HepG2 (cell line): ENCODE measurements around the gene SARNP. TPM values are rescaled to one million over a fixed set of nuclear protein-coding genes. Genes with fewer than 3 reads are reported as not detected.
A peak's percentile ranks its signal among the peaks of the same experiment; 100 is the strongest.

Source experiments
- ATAC-seq: fragments of 200-7000 bp; cut with Tn5 transposase; 3 replicates; pipeline ENCODE4 v1.9.1; 2020; ENCODE audit warnings: mild to moderate bottlenecking, moderate library complexity
- BruUV-seq: library from RNA; stranded (reverse); fragments of 400-500 nt; replicated peaks from 2 replicates; lab custom pipeline; 2021; lab: Mats Ljungman, UMichigan
- CTCF ChIA-PET: fragments of 300-600 bp; formaldehyde crosslinking; extraction: SDS; loops from one replicate; lab custom pipeline; 2021; ENCODE audit warnings: low total read pairs, inconsistent platforms, low intra/inter-chr PET ratio; lab: Yijun Ruan, JAX
- POLR2A ChIA-PET: fragments of 350-600 bp; sonication (Branson Sonifier 250); formaldehyde crosslinking; loops from one replicate; lab custom pipeline; 2020; ENCODE audit warnings: antibody characterized with exemption, inconsistent platforms; lab: Yijun Ruan, JAX
- DNase-seq: peaks from one replicate; pipeline ENCODE4 v3.0.0-alpha.2; 2015; ENCODE audit warnings: low spot score
- FAIRE-seq: peaks from 3 replicates; lab custom pipeline; 2011; peaks lifted over from hg19 to GRCh38; lab: Jason Lieb, UNC
- H2AFZ ChIP-seq: one replicate; pipeline ENCODE4 v1.6.1; 2011; ENCODE audit warnings: low read length, inconsistent platforms
- H3K27ac ChIP-seq: fragments of 300-600 bp; 3 replicates; pipeline ENCODE4 v1.8.0; 2011; ENCODE audit warnings: mixed run types, mild to moderate bottlenecking, mixed read lengths, low read length, inconsistent platforms; ENCODE audit not compliant: insufficient read depth; ENCODE audit errors: extremely low read length
- H3K27me3 ChIP-seq, 2 experiments: fragments of 200-600 bp in 1 of 2; 2 replicates in 1 of 2; 3 replicates in 1 of 2; pipeline versions ENCODE4 v1.6.0 to v1.8.0; 2011; ENCODE audit warnings: low read length in 2 of 2, mild to moderate bottlenecking in 2 of 2, moderate library complexity in 2 of 2, inconsistent platforms in 1 of 2; ENCODE audit not compliant: insufficient read depth in 2 of 2, control insufficient read depth in 1 of 2
- H3K36me3 ChIP-seq, 2 experiments: fragments of 200-600 bp in 1 of 2; replicated peaks in 1 of 2; 2 replicates in 1 of 2; 3 replicates in 1 of 2; pipeline versions ENCODE4 v1.5.1 to v1.8.0; 2011; ENCODE audit warnings: low read length in 2 of 2, inconsistent platforms in 1 of 2; ENCODE audit not compliant: insufficient read depth in 2 of 2, control insufficient read depth in 1 of 2
- H3K4me1 ChIP-seq: 2 replicates; pipeline ENCODE4 v1.5.1; 2012; ENCODE audit warnings: low read length, inconsistent platforms; ENCODE audit not compliant: insufficient read depth
- H3K4me2 ChIP-seq: 2 replicates; pipeline ENCODE4 v1.6.0; 2011; ENCODE audit warnings: low read depth, low read length, inconsistent platforms
- H3K4me3 ChIP-seq, 3 experiments: fragments of 200-600 bp in 1 of 3; sonication (generic), shearing (Covaris generic) in 1 of 3; replicated peaks in 1 of 3; 2 replicates each; pipeline ENCODE4 v1.5.1; 2011 to 2016; ENCODE audit warnings: low read length in 3 of 3, inconsistent platforms in 2 of 3, low read depth in 2 of 3, mild to moderate bottlenecking in 2 of 3, control low read depth in 1 of 3, mixed read lengths in 1 of 3; ENCODE audit not compliant: insufficient read depth in 1 of 3
- H3K79me2 ChIP-seq: one replicate; pipeline ENCODE4 v1.6.1; 2011; ENCODE audit warnings: low read length, inconsistent platforms; ENCODE audit not compliant: insufficient read depth
- H3K9ac ChIP-seq: 2 replicates; pipeline ENCODE4 v1.6.0; 2011; ENCODE audit warnings: mild to moderate bottlenecking, low read depth, low read length, inconsistent platforms; ENCODE audit not compliant: insufficient read depth
- H3K9me3 ChIP-seq: 2 replicates; pipeline ENCODE4 v1.5.1; 2012; ENCODE audit warnings: mild to moderate bottlenecking, low read length
- H4K20me1 ChIP-seq: 2 replicates; pipeline ENCODE4 v1.6.0; 2011; ENCODE audit warnings: inconsistent platforms, mild to moderate bottlenecking, low read length, moderate library complexity; ENCODE audit not compliant: insufficient read depth
- AHDC1 ChIP-seq: sonication (generic); formaldehyde crosslinking; IDR thresholded peaks from 2 replicates; pipeline ENCODE4 v1.5.1; 2020; ENCODE audit warnings: mild to moderate bottlenecking, missing genetic modification reagents, borderline replicate concordance
- ARNT2 ChIP-seq: sonication (generic); formaldehyde crosslinking; IDR thresholded peaks from 2 replicates; pipeline ENCODE4 v1.8.0; 2022; ENCODE audit warnings: mild to moderate bottlenecking, low read depth, missing genetic modification reagents, moderate library complexity
- EP300 ChIP-seq, 3 experiments: sonication (generic) in 1 of 3; formaldehyde crosslinking in 1 of 3; IDR thresholded peaks; 2 replicates each; pipeline versions ENCODE4 v1.5.1 to v1.6.1; 2011 to 2020; ENCODE audit warnings: low read depth in 2 of 3, low read length in 2 of 3, borderline replicate concordance in 1 of 3, improper control_type of control experiment in 1 of 3, mild to moderate bottlenecking in 1 of 3, missing genetic modification reagents in 1 of 3, moderate library complexity in 1 of 3
- FOXC1 ChIP-seq: sonication (generic); formaldehyde crosslinking; IDR thresholded peaks from 2 replicates; pipeline ENCODE4 v1.8.0; 2022; ENCODE audit warnings: mild to moderate bottlenecking, missing genetic modification reagents, borderline replicate concordance
- KAT7 ChIP-seq: IDR thresholded peaks from 2 replicates; pipeline ENCODE4 v1.6.1; 2018; ENCODE audit warnings: borderline replicate concordance, missing compliant biosample characterization
- MLXIP ChIP-seq: sonication (generic); formaldehyde crosslinking; IDR thresholded peaks from 2 replicates; pipeline ENCODE4 v1.9.0; 2021; ENCODE audit warnings: missing genetic modification reagents, borderline replicate concordance
- SMAD1 ChIP-seq: sonication (generic); formaldehyde crosslinking; IDR thresholded peaks from 2 replicates; pipeline ENCODE4 v1.4.0; 2020; ENCODE audit warnings: missing genetic modification reagents, low read depth, mild to moderate bottlenecking, borderline replicate concordance
- TERF1 ChIP-seq: sonication (generic); formaldehyde crosslinking; IDR thresholded peaks from 2 replicates; pipeline ENCODE4 v1.8.0; 2022; ENCODE audit warnings: mild to moderate bottlenecking, missing genetic modification reagents, moderate library complexity
- YY1 ChIP-seq: IDR thresholded peaks from 2 replicates; pipeline ENCODE4 v1.6.1; 2011; ENCODE audit warnings: low read length, low read depth, moderate library complexity, mild to moderate bottlenecking; ENCODE audit not compliant: insufficient read depth, insufficient replicate concordance
- ZNF205 ChIP-seq: IDR thresholded peaks from 2 replicates; pipeline ENCODE4 v1.6.1; 2018; ENCODE audit warnings: missing biosample characterization, missing genetic modification reagents
- ZNF232 ChIP-seq: sonication (generic); formaldehyde crosslinking; IDR thresholded peaks from 2 replicates; pipeline ENCODE4 v1.4.0; 2020; ENCODE audit warnings: missing genetic modification reagents, borderline replicate concordance
- WGBS: methylation state at CpG from one replicate; pipeline ENCODE4 v1.1.6; 2017; ENCODE audit warnings: low lambda C conversion rate; 5-methylcytosine and 5-hydroxymethylcytosine counted together
- in situ Hi-C: cut with HindIII; loops from 2 replicates; pipeline ENCODE4 v1.10.0; 2017; ENCODE audit warnings: low pct_unique_long_range_greater_than_20kb; ENCODE audit not compliant: extremely low pct_ligation_motif_present
- intact Hi-C: fragments of 100-400 bp; cut with micrococcal nuclease; formaldehyde crosslinking; loops from one replicate; pipeline ENCODE4 v1.10.0; 2022; ENCODE audit not compliant: unreplicated experiment
- polyA plus RNA-seq, 8 experiments: library from polyadenylated mRNA; depleted of rRNA in 3 of 8; stranded (reverse) in 7 of 8; unstranded in 1 of 8; fragments of >200 nt; fragmentation: Illumina TruSeq in 4 of 8; extraction: Trizol in 4 of 8; gene quantifications; 2 replicates each; pipeline versions ENCODE4 v1.2.1 to v1.2.3, GENCODE V29; 2011 to 2016; ENCODE audit warnings: low read depth in 4 of 8, missing spikeins in 1 of 8, mixed read lengths in 1 of 8; ENCODE audit not compliant: insufficient read depth in 1 of 8
- total RNA-seq, 5 experiments: library from RNA; depleted of rRNA; stranded (reverse); fragments of >200 nt; fragmentation: Illumina TruSeq; extraction: Trizol; gene quantifications; 2 replicates each; pipeline ENCODE4 v1.2.3, GENCODE V29; 2016; ENCODE audit warnings: low read depth in 1 of 5

Gene SARNP
- total and polyA plus RNA-seq, 2 of the 13 experiments (the other 11 are each of a cell fraction or from before 2014, with no cell fraction given) = 59.0 to 95.4 TPM

GRCh38 chr12:55736780-55737580 is 80.5 kb downstream of the SARNP start:
- Histone ChIP-seq H3K27me3 (peaks cover 0 to 4% of the 10 kb centered on the region in 2 experiments; a peak in 1 of 5 replicates), H3K4me2 (peak overlapping the region; percentile 84), H3K27ac (no peak overlapping the region), H3K36me3 (no peaks in the 10 kb centered on the region), H3K9ac (0 out of 2 replicates have a peak overlapping the region, but pooled peaks have one; percentile 39), H3K4me1 (peaks cover 28% of the 10 kb centered on the region), H3K4me3 (peak overlapping the region in 1 of 3 experiments; percentile 63; a peak in 2 of 6 replicates), H2AFZ (no peak overlapping the region), H4K20me1 (no peaks in the 10 kb centered on the region), H3K79me2 (no peaks in the 10 kb centered on the region), H3K9me3 (no peaks in the 10 kb centered on the region)
- ChIA-PET POLR2A (interaction anchor here (0.8 to 3.1 kb wide), 6 partner anchors 7 to 191 kb away, joined by 3 to 27 read pairs (median 15); partner anchors contain the start of genes CD63, DNAJC14, PYM1 and RDH5), CTCF (interaction anchor here (0.7 to 3.3 kb wide), 7 partner anchors 13 to 292 kb away, joined by 3 to 36 read pairs (median 6); partner anchors contain the start of gene RDH5)
- peak; percentile 87 for FAIRE-seq
- peak; percentile 89 for ATAC-seq
- 0% methylated on average over 5 of the region's 6 CpGs for WGBS
- intact Hi-C loops (loop anchor here (1.0 to 5.0 kb wide), 5 partner anchors 13 to 300 kb away; partner anchors contain the start of genes DGKA and RDH5), in situ Hi-C loops (loop anchor here (5.0 kb wide), 4 partner anchors 60 to 295 kb away; no protein-coding TSS in a partner anchor)
- DNase-seq = peak; percentile 84
- no TSS peak for BruUV-seq
- TF ChIP-seq KAT7 (CRISPR knock-in tag) = no peak
- TF ChIP-seq SMAD1 = no peak
- TF ChIP-seq ARNT2 (CRISPR knock-in tag) = peak; percentile 47; the same call in 1 of the 2 replicates
- no peak for TF ChIP-seq ZNF205 (CRISPR knock-in tag)
- no peak for TF ChIP-seq TERF1 (CRISPR knock-in tag)
- TF ChIP-seq MLXIP = no peak
- no peak for TF ChIP-seq FOXC1 (CRISPR knock-in tag)
- no peak for TF ChIP-seq YY1
- no peak; a peak in 1 of 4 replicates for TF ChIP-seq EP300 (IDR thresholded peaks at IDR 0.05; ENCODE audit: low read depth in 2 of 2, low read length in 2 of 2)
- no peak for TF ChIP-seq EP300 (CRISPR knock-in tag; IDR thresholded peaks at IDR 0.05; ENCODE audit: borderline replicate concordance)
- no peak for TF ChIP-seq ZNF232 (CRISPR knock-in tag)
- no peak for TF ChIP-seq AHDC1 (CRISPR knock-in tag)
